DMS 273 (cell line): ENCODE results near the gene TUBGCP3.
"Not testable (repeated sequence)": the region's sequence is repeated elsewhere in the genome, so short reads cannot be mapped to it uniquely, and the experiment has no call there.

ENCODE experiments used
- DNase-seq: peaks from one replicate; lab custom pipeline; 2025; ENCODE audit not compliant: unreplicated experiment; lab: John Stamatoyannopoulos, UW

TUBGCP3 gene

GRCh38 chr13:112587764-112588489, at the start of gene TUBGCP3:
Gene TUBGCP3 (minus strand): TSS chr13:112588153. CDS start chr13:112587980, 173 bp downstream.
- peak; percentile 93 for DNase-seq

- DNase-seq = no peak
Measured at GRCh38 chr13:112637017-112637801, 49.3 kb upstream of the TUBGCP3 start.

- DNase-seq = no peak
Measured at GRCh38 chr13:112636401-112636975, 48.5 kb upstream of the TUBGCP3 start.

GRCh38 chr13:112635323-112635722, 47.4 kb upstream of the TUBGCP3 start:
- DNase-seq = no peak

GRCh38 chr13:112634102-112634501, 46.1 kb upstream of the TUBGCP3 start:
- no peak for DNase-seq

- not testable (repeated sequence) for DNase-seq
Measured at GRCh38 chr13:112630226-112630625, 42.3 kb upstream of the TUBGCP3 start.

- DNase-seq = no peak
Measured at GRCh38 chr13:112629161-112629560, 41.2 kb upstream of the TUBGCP3 start.

- DNase-seq = not testable (repeated sequence)
Measured at GRCh38 chr13:112627613-112628012, 39.7 kb upstream of the TUBGCP3 start.

- DNase-seq = no peak
Measured at GRCh38 chr13:112627161-112627560, 39.2 kb upstream of the TUBGCP3 start.

GRCh38 chr13:112626761-112627160, 38.8 kb upstream of the TUBGCP3 start:
- no peak for DNase-seq

GRCh38 chr13:112626124-112626523, 38.2 kb upstream of the TUBGCP3 start:
- DNase-seq = no peak

GRCh38 chr13:112625698-112626097, 37.7 kb upstream of the TUBGCP3 start:
- DNase-seq = no peak

- no peak for DNase-seq
Measured at GRCh38 chr13:112624602-112625430, 36.9 kb upstream of the TUBGCP3 start.

GRCh38 chr13:112624040-112624439, 36.1 kb upstream of the TUBGCP3 start:
- DNase-seq = no peak

- DNase-seq = no peak
Measured at GRCh38 chr13:112623051-112623711, 35.2 kb upstream of the TUBGCP3 start.

- no peak for DNase-seq
Measured at GRCh38 chr13:112622375-112622774, 34.4 kb upstream of the TUBGCP3 start.

- DNase-seq = peak; percentile 38
Measured at GRCh38 chr13:112619730-112620631, 32.0 kb upstream of the TUBGCP3 start.

- no peak for DNase-seq
Measured at GRCh38 chr13:112618501-112618900, 30.5 kb upstream of the TUBGCP3 start.

GRCh38 chr13:112617754-112618375, 29.9 kb upstream of the TUBGCP3 start:
- no peak for DNase-seq
